Omental fat pad (tissue), 4 donors: ENCODE data around the gene DDX51. TPM values are rescaled to one million over a fixed set of nuclear protein-coding genes. Genes with fewer than 3 reads are reported as not detected.

Experiments
- ATAC-seq: fragments of 150-250 bp; one replicate; pipeline ENCODE4 v1.9.1; 2016; ENCODE audit warnings: mild to moderate bottlenecking, moderate library complexity; ENCODE audit not compliant: low FRiP score
- DNase-seq: peaks from one replicate; pipeline ENCODE4 v3.0.0-alpha.2; 2019; ENCODE audit warnings: low spot score
- total RNA-seq, 4 donors: library from RNA; depleted of rRNA; stranded (reverse); fragments of >200 nt; gene quantifications; one replicate each; pipeline ENCODE4 v1.1.0, GENCODE V29; 2016
- TF ChIP-seq, protein P1 (sequence below), 3 donors: fragments of 450-650 bp; IDR thresholded peaks; one replicate each; pipeline ENCODE4 v1.5.1; 2016 to 2017; ENCODE audit warnings: antibody characterized with exemption in 3 of 3, mild to moderate bottlenecking in 3 of 3, moderate library complexity in 2 of 3

Gene DDX51
- total RNA-seq, 4 donors from 2014 or later = 6.5 to 32.2 (median 10.4) TPM

DNA sequence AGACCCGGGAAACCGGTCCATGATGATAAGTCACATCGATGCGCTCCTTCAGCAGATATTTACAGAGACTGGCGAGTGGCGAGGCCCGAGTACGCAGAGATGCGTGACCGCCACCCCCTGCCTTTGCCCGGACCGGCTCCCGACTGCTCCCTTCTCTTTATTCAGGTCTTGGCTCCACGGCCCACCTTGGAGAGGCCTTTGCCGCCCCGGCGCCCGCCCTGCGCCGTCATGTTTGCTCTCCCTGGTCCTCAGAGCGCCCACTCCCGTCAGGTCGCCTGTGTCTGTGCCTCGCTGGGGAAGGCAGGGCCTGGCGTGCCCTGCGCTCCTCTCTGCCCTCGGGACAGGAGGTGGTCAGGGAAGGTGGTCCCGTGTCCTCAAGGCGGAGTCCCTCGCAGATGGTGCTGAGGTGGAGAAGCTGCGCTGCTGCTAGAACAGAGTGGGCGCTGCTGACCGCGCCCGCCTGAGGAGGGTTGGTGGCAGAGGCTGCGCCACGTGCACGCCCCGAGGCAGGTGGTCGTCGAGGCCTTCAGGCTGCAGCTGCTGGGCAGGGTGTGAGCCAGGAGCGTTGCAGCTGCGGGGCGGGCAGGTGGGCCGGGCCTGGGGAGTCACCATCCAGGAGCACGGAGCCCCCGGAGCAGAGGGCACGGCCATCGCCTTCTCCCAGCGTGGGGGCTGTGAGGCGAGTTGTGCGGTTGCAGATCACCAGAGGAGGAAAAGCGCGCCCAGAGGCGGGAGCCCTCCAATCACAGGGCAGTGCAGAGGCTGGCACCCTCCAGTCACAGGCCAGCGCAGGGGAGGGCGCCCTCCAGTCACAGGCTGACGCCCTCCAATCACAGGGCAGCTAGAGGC, 27.2 kb downstream of the DDX51 start:
- TF ChIP-seq, protein P1, sequence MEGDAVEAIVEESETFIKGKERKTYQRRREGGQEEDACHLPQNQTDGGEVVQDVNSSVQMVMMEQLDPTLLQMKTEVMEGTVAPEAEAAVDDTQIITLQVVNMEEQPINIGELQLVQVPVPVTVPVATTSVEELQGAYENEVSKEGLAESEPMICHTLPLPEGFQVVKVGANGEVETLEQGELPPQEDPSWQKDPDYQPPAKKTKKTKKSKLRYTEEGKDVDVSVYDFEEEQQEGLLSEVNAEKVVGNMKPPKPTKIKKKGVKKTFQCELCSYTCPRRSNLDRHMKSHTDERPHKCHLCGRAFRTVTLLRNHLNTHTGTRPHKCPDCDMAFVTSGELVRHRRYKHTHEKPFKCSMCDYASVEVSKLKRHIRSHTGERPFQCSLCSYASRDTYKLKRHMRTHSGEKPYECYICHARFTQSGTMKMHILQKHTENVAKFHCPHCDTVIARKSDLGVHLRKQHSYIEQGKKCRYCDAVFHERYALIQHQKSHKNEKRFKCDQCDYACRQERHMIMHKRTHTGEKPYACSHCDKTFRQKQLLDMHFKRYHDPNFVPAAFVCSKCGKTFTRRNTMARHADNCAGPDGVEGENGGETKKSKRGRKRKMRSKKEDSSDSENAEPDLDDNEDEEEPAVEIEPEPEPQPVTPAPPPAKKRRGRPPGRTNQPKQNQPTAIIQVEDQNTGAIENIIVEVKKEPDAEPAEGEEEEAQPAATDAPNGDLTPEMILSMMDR (IDR thresholded peaks at IDR 0.05) = no peak
- ATAC-seq (no peak), DNase-seq (no peak)

DNA sequence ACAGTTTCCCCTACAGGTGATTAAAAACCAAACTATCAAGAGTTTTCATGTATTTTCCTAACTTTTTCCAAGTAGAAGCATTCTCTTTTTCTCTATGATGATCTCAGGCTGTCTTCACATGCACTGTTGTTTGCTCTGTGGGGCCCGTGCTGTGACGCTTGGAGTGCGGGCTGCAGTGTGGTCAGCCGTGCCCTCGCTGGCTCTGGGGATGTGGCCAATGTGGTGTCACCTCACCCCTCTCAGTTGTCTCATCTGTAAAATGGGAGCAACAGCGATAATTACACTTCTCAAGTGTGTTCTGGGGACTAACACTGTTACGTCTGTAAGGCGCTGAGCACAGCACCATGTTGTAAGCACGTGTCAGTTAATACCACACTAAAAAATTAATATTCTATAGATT, 28.6 kb downstream of the DDX51 start:
- no peak for ATAC-seq
- TF ChIP-seq, protein P1 (IDR thresholded peaks at IDR 0.05) = no peak

DNA sequence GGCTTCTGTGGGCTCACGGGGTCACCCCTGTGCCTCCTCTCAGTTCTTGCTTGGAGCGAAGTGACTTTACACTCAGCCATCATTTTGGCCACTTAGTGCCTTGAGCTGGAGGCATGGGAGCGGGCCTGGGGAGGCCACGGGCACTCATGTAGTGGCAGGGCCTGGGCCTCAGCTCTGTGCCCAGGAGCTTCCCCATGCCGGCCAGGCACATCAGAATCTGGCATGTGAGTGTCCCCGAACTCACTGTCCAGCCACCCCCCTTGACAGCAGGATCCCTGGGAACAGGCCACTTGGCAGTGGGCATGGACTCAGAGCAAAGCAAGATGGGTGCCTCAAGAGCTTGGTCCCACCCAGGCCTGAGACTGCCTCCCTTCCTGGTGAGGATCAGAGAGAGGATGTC, 29.5 kb downstream of the DDX51 start:
- ATAC-seq (no peak), DNase-seq (no peak)
- TF ChIP-seq, protein P1 (IDR thresholded peaks at IDR 0.05) = no peak

More for the DNA sequence above, 28.6 kb downstream of the DDX51 start:
- no peak for DNase-seq

DNA sequence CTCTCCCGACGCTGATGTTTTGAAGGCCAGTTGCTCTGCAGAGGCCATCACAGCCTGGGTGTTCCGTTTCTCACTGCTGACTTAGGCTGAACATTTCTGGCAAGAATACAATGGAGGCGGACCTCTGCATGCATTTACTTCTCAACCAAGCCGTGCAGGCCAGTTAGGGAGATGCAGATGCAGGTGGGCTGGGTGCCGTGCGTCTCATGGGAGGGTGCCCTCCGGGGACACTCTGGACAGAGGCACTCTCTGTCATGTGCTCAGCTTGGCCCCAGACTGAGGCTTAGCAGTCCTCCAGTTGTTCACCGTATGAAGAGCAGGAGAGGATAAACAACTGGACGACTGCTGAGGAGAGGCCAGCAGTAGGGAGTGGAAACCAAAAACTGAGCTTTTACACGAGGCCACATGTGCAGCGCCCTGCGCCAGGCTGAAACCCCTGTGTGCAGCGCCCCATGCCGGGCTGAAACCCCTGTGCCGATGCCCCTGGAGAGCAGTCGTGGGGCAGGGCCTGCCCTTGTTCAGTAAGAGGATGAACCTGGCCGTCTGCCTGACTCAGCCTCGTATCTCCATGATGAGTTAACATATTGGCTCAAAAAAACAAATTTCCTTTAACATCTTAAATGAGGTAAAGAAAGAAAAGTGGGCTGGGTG, 32.3 kb downstream of the DDX51 start:
- no peak for ATAC-seq
- TF ChIP-seq, protein P1 (IDR thresholded peaks at IDR 0.05) = no peak
- no peak for DNase-seq

DNA sequence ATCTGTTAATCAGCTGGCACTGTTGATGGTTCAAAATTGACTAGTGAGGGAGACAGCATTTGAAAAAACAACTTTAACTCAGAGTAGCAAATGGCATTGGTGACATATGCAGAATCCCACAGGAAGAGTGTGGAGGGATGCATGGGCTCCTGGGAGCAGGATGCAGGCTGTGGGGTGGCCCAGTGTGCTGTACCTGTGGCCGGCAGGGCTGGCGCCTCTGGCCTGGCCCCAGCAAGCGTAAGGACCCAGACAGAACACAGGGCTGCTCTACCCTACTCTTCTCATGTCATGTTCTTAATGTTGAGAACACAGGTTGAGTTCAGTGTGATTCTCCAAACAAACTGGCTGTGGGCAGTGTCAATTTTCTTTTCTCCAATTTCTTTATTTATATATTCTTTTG, 33.4 kb downstream of the DDX51 start:
- DNase-seq (no peak), ATAC-seq (no peak)
- TF ChIP-seq, protein P1 (IDR thresholded peaks at IDR 0.05) = no peak

DNA sequence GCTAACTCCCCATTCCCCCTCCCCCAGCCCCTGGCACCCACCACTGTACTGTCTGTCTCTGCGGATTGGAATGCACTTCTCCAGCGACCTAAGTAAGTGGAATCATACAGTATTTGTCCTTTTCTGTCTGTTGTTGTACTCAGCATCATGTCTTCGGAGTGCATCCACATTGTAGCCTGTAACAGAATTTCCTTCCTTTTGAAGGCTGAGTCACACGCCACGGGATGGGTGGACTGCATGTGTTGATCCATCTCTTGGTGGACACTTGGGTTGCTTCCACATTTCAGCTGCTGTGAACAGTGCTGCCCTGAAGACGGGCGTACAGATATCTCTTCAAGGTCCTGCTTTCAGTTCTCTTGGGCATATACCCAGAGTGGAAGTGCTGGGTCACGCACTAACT, 34.4 kb downstream of the DDX51 start:
- TF ChIP-seq, protein P1 (IDR thresholded peaks at IDR 0.05) = no peak
- no peak for DNase-seq

More for the DNA sequence above, 34.4 kb downstream of the DDX51 start:
- no peak for ATAC-seq
